H1 (cell line): ENCODE data around the gene EPHA5. TPM values are rescaled to one million over a fixed set of nuclear protein-coding genes. Genes with fewer than 3 reads are reported as not detected.

Experiments used
- CBX5 ChIP-seq: fragments of 300-800, 300-1000 bp; sonication (generic); IDR thresholded peaks from 2 replicates; pipeline ENCODE4 v1.7.1; 2016; ENCODE audit warnings: antibody characterized with exemption, low read length, low read depth
- YY1 ChIP-seq: IDR thresholded peaks from 2 replicates; pipeline ENCODE4 v1.6.1; 2011; ENCODE audit warnings: low read depth, mild to moderate bottlenecking, low read length
- polyA plus RNA-seq, 7 experiments: library from polyadenylated mRNA; depleted of rRNA in 3 of 7; stranded (reverse) in 5 of 7; unstranded in 2 of 7; fragments of >200 nt in 5 of 7; fragments of 200-250 nt in 2 of 7; gene quantifications; 1 replicate in 5 of 7; 2 replicates in 1 of 7; 4 replicates in 1 of 7; pipeline versions ENCODE4 v1.2.1 to v1.2.3, GENCODE V29; 2011 to 2013; ENCODE audit warnings: missing spikeins in 2 of 7, mixed read lengths in 2 of 7
- total RNA-seq: library from RNA; stranded (reverse); fragmentation: NEBNext Ultra II Directional; extraction: Animal tissue kit (Norgen Biotek cat#: 25700); gene quantifications from 2 replicates; pipeline ENCODE4 v1.2.1, GENCODE V29; 2021

EPHA5 gene
- total and polyA plus RNA-seq, 2 of the 8 experiments (the other 6 are each of a cell fraction or from before 2014, with no cell fraction given), result 0.03 to 0.11 TPM

DNA sequence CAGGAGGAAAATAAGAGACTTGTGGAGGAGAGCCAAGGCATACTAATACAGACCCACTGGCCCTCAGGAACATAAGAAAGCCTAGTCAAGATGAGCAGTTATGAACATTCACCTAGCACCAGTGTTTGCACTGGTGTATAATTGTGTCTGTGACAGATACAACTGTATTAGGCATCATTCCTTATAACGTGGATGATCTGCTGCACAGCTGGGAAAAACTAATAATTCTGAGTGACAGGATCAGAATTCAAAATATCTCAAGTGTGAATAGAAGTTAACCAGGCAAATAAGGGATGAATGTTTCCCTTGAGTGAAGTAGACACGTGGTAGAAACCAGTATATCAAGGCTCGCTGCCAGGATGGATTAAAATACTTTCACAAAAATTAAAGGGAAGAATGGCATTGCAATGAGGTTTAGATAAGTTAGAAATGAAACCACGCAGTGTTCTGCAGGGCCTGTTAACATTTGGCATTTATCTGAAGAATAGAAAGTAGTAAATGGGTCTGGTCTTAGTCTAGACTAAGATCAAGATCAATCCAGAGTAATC, 325.9 kb downstream of the EPHA5 start (continued):
- TF ChIP-seq YY1, result no peak
- TF ChIP-seq CBX5, result no peak
